Stimulated activated CD4-positive, alpha-beta T cell treated with anti-CD3 and anti-CD28 coated beads, Interleukin-4, amount 100 ng/mL, for 1 hour (primary cell): ENCODE measurements around the gene MERTK.
"Not testable (repeated sequence)": the region's sequence is repeated elsewhere in the genome, so short reads cannot be mapped to it uniquely, and the experiment has no call there.

Source experiments
- DNase-seq: peaks from one replicate; pipeline ENCODE4 v3.0.0-alpha.2; 2020

The MERTK gene

GRCh38 chr2:112019569-112019982 lies 121.2 kb downstream of the MERTK start:
- no peak for DNase-seq

GRCh38 chr2:112020561-112020960 lies 122.2 kb downstream of the MERTK start:
- DNase-seq = no peak

GRCh38 chr2:112021290-112021689 lies 122.9 kb downstream of the MERTK start:
- DNase-seq = no peak

- DNase-seq = no peak
Observed at GRCh38 chr2:112021781-112022231, 123.4 kb downstream of the MERTK start.

- no peak for DNase-seq
Observed at GRCh38 chr2:112023707-112024106, 125.3 kb downstream of the MERTK start.

GRCh38 chr2:112024231-112024630 lies 125.8 kb downstream of the MERTK start:
- DNase-seq = no peak

- DNase-seq = no peak
Observed at GRCh38 chr2:112024896-112025491, 126.6 kb downstream of the MERTK start.

GRCh38 chr2:112026509-112026908 lies 128.1 kb downstream of the MERTK start:
- no peak for DNase-seq

- DNase-seq = no peak
Observed at GRCh38 chr2:112027767-112028166, 129.4 kb downstream of the MERTK start.

- DNase-seq = no peak
Observed at GRCh38 chr2:112029164-112029563, 130.8 kb downstream of the MERTK start.

- no peak for DNase-seq
Observed at GRCh38 chr2:112031473-112032223, 133.2 kb downstream of the MERTK start.

GRCh38 chr2:112032224-112032586 lies 133.8 kb downstream of the MERTK start:
- DNase-seq = no peak

GRCh38 chr2:112032689-112033465 lies 134.5 kb downstream of the MERTK start:
- no peak for DNase-seq

- no peak for DNase-seq
Observed at GRCh38 chr2:112033600-112033999, 135.2 kb downstream of the MERTK start.

- DNase-seq = no peak
Observed at GRCh38 chr2:112034924-112035323, 136.5 kb downstream of the MERTK start.

- no peak for DNase-seq
Observed at GRCh38 chr2:112035786-112036185, 137.4 kb downstream of the MERTK start.

- not testable (repeated sequence) for DNase-seq
Observed at GRCh38 chr2:112039556-112039955, 141.1 kb downstream of the MERTK start.

GRCh38 chr2:112040066-112040465 lies 141.7 kb downstream of the MERTK start:
- DNase-seq = not testable (repeated sequence)

- not testable (repeated sequence) for DNase-seq
Observed at GRCh38 chr2:112041460-112041859, 143.1 kb downstream of the MERTK start.

- DNase-seq = no peak
Observed at GRCh38 chr2:112045446-112046014, 147.1 kb downstream of the MERTK start.

GRCh38 chr2:112046231-112046630 lies 147.8 kb downstream of the MERTK start:
- no peak for DNase-seq

GRCh38 chr2:112047537-112048235 lies 149.3 kb downstream of the MERTK start:
- DNase-seq = no peak

GRCh38 chr2:112048236-112048592 lies 149.8 kb downstream of the MERTK start:
- no peak for DNase-seq
